NCI-H146 treated with DMSO at 0.1 percent for 48 hours (cell line): ENCODE data around the gene CDC5L.
A peak's percentile ranks its signal among the peaks of the same experiment; 100 is the strongest.

Experiments used
- DNase-seq: peaks from one replicate; lab custom pipeline; 2025; ENCODE audit not compliant: unreplicated experiment; lab: John Stamatoyannopoulos, UW

CDC5L gene

GRCh38 chr6:44473393-44474189 is 86.1 kb downstream of the CDC5L start:
- DNase-seq = no peak

- no peak for DNase-seq
These were observed 86.7 kb downstream of the CDC5L start for GRCh38 chr6:44474190-44474631.

- DNase-seq = no peak
These were observed 87.1 kb downstream of the CDC5L start for GRCh38 chr6:44474643-44475042.

- no peak for DNase-seq
These were observed 87.9 kb downstream of the CDC5L start for GRCh38 chr6:44475417-44475778.

- peak; percentile 79 for DNase-seq
These were observed 88.4 kb downstream of the CDC5L start for GRCh38 chr6:44475779-44476434.

- no peak for DNase-seq
These were observed 89.3 kb downstream of the CDC5L start for GRCh38 chr6:44476849-44477248.

- no peak for DNase-seq
These were observed 89.9 kb downstream of the CDC5L start for GRCh38 chr6:44477293-44477894.

- DNase-seq = no peak
These were observed 90.7 kb downstream of the CDC5L start for GRCh38 chr6:44478158-44478557.

GRCh38 chr6:44478591-44479254 is 91.2 kb downstream of the CDC5L start:
- DNase-seq = no peak

GRCh38 chr6:44480097-44480541 is 92.6 kb downstream of the CDC5L start:
- DNase-seq = no peak

GRCh38 chr6:44481056-44481455 is 93.5 kb downstream of the CDC5L start:
- no peak for DNase-seq

- no peak for DNase-seq
These were observed 94.3 kb downstream of the CDC5L start for GRCh38 chr6:44481760-44482159.

- DNase-seq = no peak
These were observed 98.3 kb downstream of the CDC5L start for GRCh38 chr6:44485601-44486401.

- DNase-seq = no peak
These were observed 99.5 kb downstream of the CDC5L start for GRCh38 chr6:44487002-44487401.

GRCh38 chr6:44487586-44487985 is 100.1 kb downstream of the CDC5L start:
- no peak for DNase-seq

GRCh38 chr6:44489910-44490604 is 102.6 kb downstream of the CDC5L start:
- no peak for DNase-seq

GRCh38 chr6:44493132-44493531 is 105.6 kb downstream of the CDC5L start:
- no peak for DNase-seq

- DNase-seq = no peak
These were observed 106.1 kb downstream of the CDC5L start for GRCh38 chr6:44493593-44493992.

GRCh38 chr6:44494011-44494501 is 106.5 kb downstream of the CDC5L start:
- DNase-seq = no peak
